ENCODE results near the gene RGS6.

DNA sequence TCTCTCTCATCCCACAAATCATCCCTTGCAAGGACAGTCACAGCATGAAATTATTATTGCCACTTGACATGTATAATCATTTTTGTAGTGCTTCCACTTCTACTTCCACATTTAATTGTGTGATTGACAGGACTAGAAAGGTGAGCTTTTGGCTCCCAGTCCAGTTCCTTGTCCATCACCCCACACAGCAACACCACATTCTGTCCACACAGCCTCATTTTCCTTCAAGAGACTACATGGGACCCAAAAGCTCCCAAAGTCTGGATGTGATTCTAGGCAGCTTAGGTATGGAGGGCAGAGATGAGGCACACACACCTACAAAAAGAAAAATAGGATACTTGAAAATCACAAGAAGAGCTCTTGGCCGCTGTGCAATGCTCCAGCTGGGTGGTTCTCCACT is 595.4 kb downstream of the RGS6 start:
- TF ChIP-seq SUZ12 (IDR thresholded peaks at IDR 0.05; ENCODE audit: extremely low read depth, insufficient read depth, insufficient read length), result no peak
- TF ChIP-seq ZNF274 (IDR thresholded peaks at IDR 0.05; ENCODE audit: low read depth, low read length), result no peak
- no peak for TF ChIP-seq YY1 (IDR thresholded peaks at IDR 0.05; ENCODE audit: insufficient read depth, insufficient read length)
